Neuronal stem cell (in vitro differentiated cells): ENCODE data around the gene SLC9C2.

Experiments
- DNase-seq: peaks from one replicate; pipeline ENCODE4 v3.0.0-alpha.2; 2013; ENCODE audit warnings: low spot score
- H2AFZ ChIP-seq: one replicate; pipeline ENCODE4 v1.6.1; 2013; ENCODE audit warnings: mild to moderate bottlenecking, low read length, inconsistent platforms
- H2AK5ac ChIP-seq: 2 replicates; pipeline ENCODE4 v1.6.1; 2013; ENCODE audit warnings: low read depth, mild to moderate bottlenecking, inconsistent platforms, low read length, moderate library complexity, mixed read lengths
- H2BK120ac ChIP-seq: 2 replicates; pipeline ENCODE4 v1.6.1; 2013; ENCODE audit warnings: low read depth, mild to moderate bottlenecking, inconsistent platforms, low read length, moderate library complexity, mixed read lengths
- H2BK12ac ChIP-seq: one replicate; pipeline ENCODE4 v1.6.1; 2013; ENCODE audit warnings: low read length, inconsistent platforms
- H2BK15ac ChIP-seq: 2 replicates; pipeline ENCODE4 v1.6.1; 2013; ENCODE audit warnings: mild to moderate bottlenecking, low read length, inconsistent platforms, mixed read lengths
- H2BK5ac ChIP-seq: one replicate; pipeline ENCODE4 v1.6.1; 2013; ENCODE audit warnings: inconsistent platforms, mild to moderate bottlenecking, low read length, moderate library complexity
- H3K14ac ChIP-seq: one replicate; pipeline ENCODE4 v1.6.1; 2013; ENCODE audit warnings: low read length, inconsistent platforms
- H3K18ac ChIP-seq: 2 replicates; pipeline ENCODE4 v1.6.1; 2013; ENCODE audit warnings: low read length, inconsistent platforms
- H3K23ac ChIP-seq: 2 replicates; pipeline ENCODE4 v1.6.1; 2013; ENCODE audit warnings: low read depth, mild to moderate bottlenecking, mixed read lengths, low read length, inconsistent platforms; ENCODE audit not compliant: poor library complexity
- H3K27ac ChIP-seq: replicated peaks from 3 replicates; pipeline ENCODE4 v1.5.1; 2013; ENCODE audit warnings: low read length, inconsistent platforms
- H3K27me3 ChIP-seq, 3 experiments: 2 replicates each; pipeline ENCODE4 v1.6.1; 2013; ENCODE audit warnings: low read length in 3 of 3, mild to moderate bottlenecking in 2 of 3, inconsistent platforms in 1 of 3, low read depth in 1 of 3, mixed read lengths in 1 of 3, moderate library complexity in 1 of 3; ENCODE audit not compliant: control insufficient read depth in 3 of 3, insufficient read depth in 3 of 3
- H3K36me3 ChIP-seq, 2 donors: replicated peaks in 1 of 2; 2 replicates each; pipeline ENCODE4 v1.6.1; 2013; ENCODE audit warnings: low read length in 2 of 2; ENCODE audit not compliant: control insufficient read depth in 2 of 2, insufficient read depth in 2 of 2
- H3K4ac ChIP-seq: 2 replicates; pipeline ENCODE4 v1.6.1; 2013; ENCODE audit warnings: inconsistent platforms, mild to moderate bottlenecking, low read length, moderate library complexity
- H3K4me1 ChIP-seq, 2 donors: 1 replicate in 1 of 2; 2 replicates in 1 of 2; pipeline ENCODE4 v1.6.1; 2013; ENCODE audit warnings: low read length in 2 of 2, low read depth in 1 of 2; ENCODE audit not compliant: control insufficient read depth in 2 of 2, insufficient read depth in 1 of 2
- H3K4me2 ChIP-seq: one replicate; pipeline ENCODE4 v1.6.1; 2013; ENCODE audit warnings: mild to moderate bottlenecking, low read length, inconsistent platforms; ENCODE audit not compliant: insufficient read depth, poor library complexity, severe bottlenecking
- H3K4me3 ChIP-seq, 2 donors: 2 replicates each; pipeline ENCODE4 v1.5.1; 2013; ENCODE audit warnings: low read length in 2 of 2, mild to moderate bottlenecking in 2 of 2, inconsistent platforms in 1 of 2, moderate library complexity in 1 of 2
- H3K79me1 ChIP-seq: one replicate; pipeline ENCODE4 v1.6.1; 2013; ENCODE audit warnings: low read depth, mild to moderate bottlenecking, inconsistent platforms, low read length, moderate library complexity
- H3K9ac ChIP-seq: one replicate; pipeline ENCODE4 v1.6.1; 2013; ENCODE audit warnings: mild to moderate bottlenecking, low read depth, low read length, inconsistent platforms; ENCODE audit not compliant: poor library complexity
- H3K9me3 ChIP-seq, 2 donors: replicated peaks in 1 of 2; 2 replicates each; pipeline versions ENCODE3 to v1.6.1; 2013; ENCODE audit warnings: low read length in 2 of 2, mild to moderate bottlenecking in 2 of 2, inconsistent platforms in 1 of 2, low read depth in 1 of 2, mixed read lengths in 1 of 2, moderate library complexity in 1 of 2; ENCODE audit not compliant: control insufficient read depth in 2 of 2, insufficient read depth in 1 of 2
- H4K8ac ChIP-seq: one replicate; pipeline ENCODE4 v1.6.1; 2013; ENCODE audit warnings: low read depth, mild to moderate bottlenecking, inconsistent platforms, low read length, moderate library complexity
- H4K91ac ChIP-seq: one replicate; pipeline ENCODE4 v1.6.1; 2013; ENCODE audit warnings: low read length, low read depth, mild to moderate bottlenecking, inconsistent platforms; ENCODE audit not compliant: poor library complexity
- WGBS, 2 donors: extraction: QIAGEN DNeasy Blood & Tissue Kit; methylation state at CpG; one replicate each; pipeline ENCODE4 v1.1.7; 2013; ENCODE audit warnings: missing lambda C conversion rate in 2 of 2, mixed read lengths in 1 of 2; ENCODE audit not compliant: insufficient read length in 2 of 2, insufficient replicate concordance in 1 of 2; ENCODE audit errors: extremely low coverage in 2 of 2; 5-methylcytosine and 5-hydroxymethylcytosine counted together

SLC9C2 gene

GRCh38 chr1:173484276-173484675, 118.6 kb downstream of the SLC9C2 start:
- no peak overlapping the region for H2AFZ ChIP-seq
- no peak overlapping the region for H2AK5ac ChIP-seq
- no peak overlapping the region for H2BK15ac ChIP-seq
- H3K4me2 ChIP-seq: no peak overlapping the region
- no peak overlapping the region for H3K27ac ChIP-seq
- H2BK5ac ChIP-seq: no peak overlapping the region
- no peak overlapping the region for H3K4me3 ChIP-seq
- H3K18ac ChIP-seq: no peak overlapping the region
- no peak overlapping the region for H3K4ac ChIP-seq
- H3K36me3 ChIP-seq: peaks cover 46 to 99% of the 10 kb centered on the region in 2 donors
- peaks cover 0 to 3% of the 10 kb centered on the region in 2 donors for H3K4me1 ChIP-seq
- H3K23ac ChIP-seq: no peak overlapping the region
- H2BK120ac ChIP-seq: no peak overlapping the region
- no peak overlapping the region for H4K8ac ChIP-seq
- peaks cover 3 to 4% of the 10 kb centered on the region in 2 donors for H3K9me3 ChIP-seq
- no CpG with 5 or more reads among the region's 2 CpGs for WGBS, 2 donors
- H3K79me1 ChIP-seq: peaks cover 3% of the 10 kb centered on the region
- no peak for DNase-seq
- no peak overlapping the region for H3K14ac ChIP-seq
- H3K27me3 ChIP-seq: peaks cover 0 to 2% (median 0%) of the 10 kb centered on the region in 3 experiments
- no peak overlapping the region for H4K91ac ChIP-seq
- H2BK12ac ChIP-seq: no peak overlapping the region
- H3K9ac ChIP-seq: no peak overlapping the region

DNA sequence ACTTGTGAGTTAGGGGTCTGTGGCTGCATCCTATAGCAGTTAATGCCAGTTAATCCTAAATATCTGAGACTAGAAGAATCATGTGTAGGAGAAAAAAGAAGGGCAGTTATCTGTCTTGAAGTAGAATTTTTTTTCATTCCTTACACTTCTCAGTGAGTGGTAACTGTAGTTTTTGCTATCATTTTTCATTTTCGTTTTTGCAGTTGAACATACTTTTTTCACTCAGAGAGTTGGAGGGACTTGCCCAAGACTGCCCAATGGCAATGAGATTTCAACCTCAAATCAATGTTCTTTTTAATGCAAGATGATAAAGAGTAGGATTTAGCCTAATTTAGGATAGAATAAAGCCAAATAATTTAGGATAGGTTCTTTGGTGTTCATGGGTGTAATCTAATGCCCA, 120.2 kb downstream of the SLC9C2 start:
- Histone ChIP-seq H3K36me3 (peaks cover 38 to 89% of the 10 kb centered on the region in 2 donors), H2AK5ac (no peak overlapping the region), H2BK120ac (no peak overlapping the region), H2AFZ (no peak overlapping the region), H3K9ac (no peak overlapping the region), H3K23ac (no peak overlapping the region), H4K91ac (no peak overlapping the region), H3K14ac (no peak overlapping the region), H3K4me2 (no peak overlapping the region), H3K18ac (no peak overlapping the region), H3K4ac (no peak overlapping the region), H2BK5ac (no peak overlapping the region), H2BK12ac (no peak overlapping the region), H3K9me3 (peaks cover 0 to 3% of the 10 kb centered on the region in 2 donors), H2BK15ac (no peak overlapping the region), H3K4me1 (peaks cover 5 to 8% of the 10 kb centered on the region in 2 donors), H3K4me3 (no peak overlapping the region), H3K79me1 (peaks cover 6% of the 10 kb centered on the region), H3K27me3 (peaks cover 0 to 2% (median 0%) of the 10 kb centered on the region in 3 experiments), H4K8ac (no peak overlapping the region), H3K27ac (no peak overlapping the region)
- DNase-seq: no peak
- WGBS, 2 donors: no CpG with 5 or more reads among the region's 1 CpG

GRCh38 chr1:173481195-173481772, 121.6 kb downstream of the SLC9C2 start:
- H3K14ac ChIP-seq: no peak overlapping the region
- no peak overlapping the region for H3K23ac ChIP-seq
- H2BK12ac ChIP-seq: no peak overlapping the region
- no CpG with 5 or more reads among the region's 1 CpG for WGBS, 2 donors
- H3K9ac ChIP-seq: no peak overlapping the region
- H3K27me3 ChIP-seq: no peaks in the 10 kb centered on the region
- no peak overlapping the region for H4K8ac ChIP-seq
- DNase-seq: no peak
- peaks cover 5 to 8% of the 10 kb centered on the region in 2 donors for H3K4me1 ChIP-seq
- no peak overlapping the region for H2AFZ ChIP-seq
- no peak overlapping the region for H3K4me2 ChIP-seq
- H4K91ac ChIP-seq: no peak overlapping the region
- H2BK5ac ChIP-seq: no peak overlapping the region
- H2BK120ac ChIP-seq: no peak overlapping the region
- no peak overlapping the region for H3K4me3 ChIP-seq
- peaks cover 11% of the 10 kb centered on the region for H3K79me1 ChIP-seq
- H3K18ac ChIP-seq: no peak overlapping the region
- H3K36me3 ChIP-seq: peaks cover 30 to 75% of the 10 kb centered on the region in 2 donors
- H3K9me3 ChIP-seq: no peaks in the 10 kb centered on the region
- H3K4ac ChIP-seq: no peak overlapping the region
- H2AK5ac ChIP-seq: no peak overlapping the region
- no peak overlapping the region for H3K27ac ChIP-seq
- H2BK15ac ChIP-seq: no peak overlapping the region

GRCh38 chr1:173479649-173480048, 123.2 kb downstream of the SLC9C2 start:
- no peak for DNase-seq
- Histone ChIP-seq H3K36me3 (peaks cover 23 to 59% of the 10 kb centered on the region in 2 donors), H3K79me1 (peaks cover 11% of the 10 kb centered on the region), H2BK15ac (no peak overlapping the region), H4K8ac (no peak overlapping the region), H2BK12ac (no peak overlapping the region), H2AFZ (no peak overlapping the region), H3K14ac (no peak overlapping the region), H3K18ac (no peak overlapping the region), H2BK5ac (no peak overlapping the region), H3K4me2 (no peak overlapping the region), H3K4me3 (no peak overlapping the region), H3K4me1 (peaks cover 8 to 9% of the 10 kb centered on the region in 2 donors), H3K27me3 (no peaks in the 10 kb centered on the region), H3K4ac (no peak overlapping the region), H3K9ac (no peak overlapping the region), H4K91ac (no peak overlapping the region), H3K27ac (no peak overlapping the region), H2BK120ac (no peak overlapping the region), H3K23ac (no peak overlapping the region), H3K9me3 (no peaks in the 10 kb centered on the region), H2AK5ac (no peak overlapping the region)
- WGBS, 2 donors: no CpG with 5 or more reads among the region's 4 CpGs
